Ectodermal cell (in vitro differentiated cells): ENCODE data around the gene ODAD2.

ENCODE experiments used
- H3K27ac ChIP-seq: 2 replicates; pipeline ENCODE4 v1.7.0; 2013; ENCODE audit warnings: mild to moderate bottlenecking, low read depth, low read length; ENCODE audit not compliant: insufficient read depth, poor library complexity, severe bottlenecking
- H3K27me3 ChIP-seq: 2 replicates; pipeline ENCODE4 v1.7.0; 2013; ENCODE audit warnings: mild to moderate bottlenecking, low read length; ENCODE audit not compliant: insufficient read depth, control insufficient read depth, poor library complexity, severe bottlenecking
- H3K36me3 ChIP-seq: one replicate; pipeline ENCODE4 v1.7.0; 2013; ENCODE audit warnings: low read length; ENCODE audit not compliant: control insufficient read depth, insufficient read depth
- H3K4me1 ChIP-seq: one replicate; pipeline ENCODE4 v1.7.0; 2013; ENCODE audit warnings: low read length; ENCODE audit not compliant: control insufficient read depth, insufficient read depth
- H3K4me3 ChIP-seq: 2 replicates; pipeline ENCODE4 v1.7.0; 2013; ENCODE audit warnings: low read depth, low read length, control low read depth; ENCODE audit not compliant: insufficient read depth
- H3K9me3 ChIP-seq: 2 replicates; pipeline ENCODE4 v1.7.0; 2013; ENCODE audit warnings: mild to moderate bottlenecking, low read length, moderate library complexity; ENCODE audit not compliant: control insufficient read depth
- WGBS, 2 experiments: methylation state at CpG; one replicate each; pipeline ENCODE4 v1.1.7; 2013; ENCODE audit warnings: missing lambda C conversion rate in 2 of 2; 5-methylcytosine and 5-hydroxymethylcytosine counted together

The ODAD2 gene

GRCh38 chr10:27784272-27784671, 214.6 kb downstream of the ODAD2 start:
- Histone ChIP-seq H3K4me3 (no peak overlapping the region), H3K27me3 (no peaks in the 10 kb centered on the region), H3K36me3 (no peaks in the 10 kb centered on the region), H3K27ac (no peak overlapping the region), H3K9me3 (no peaks in the 10 kb centered on the region), H3K4me1 (no peaks in the 10 kb centered on the region)
- WGBS, 2 experiments = 94 to 100% methylated on average over 2 of the region's 2 CpGs

DNA sequence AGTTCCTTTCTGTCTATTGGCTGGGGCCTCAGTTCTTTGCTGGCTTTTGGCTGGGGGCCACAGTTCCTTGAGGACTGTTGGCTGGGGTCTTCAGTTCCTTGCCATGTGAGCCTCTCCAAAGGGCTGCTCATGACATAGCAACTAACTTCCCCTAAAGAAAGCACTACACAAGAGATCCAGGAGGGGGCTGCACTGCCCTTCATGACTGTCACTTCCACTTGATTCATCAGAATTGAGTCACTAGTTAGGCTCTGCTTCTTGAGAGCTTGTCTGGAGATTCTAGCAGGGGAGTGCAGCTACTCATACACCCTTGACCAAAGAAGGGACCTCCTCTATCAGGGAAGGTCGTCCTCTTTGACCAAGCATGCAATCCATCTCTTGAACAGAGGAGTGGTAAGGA, 215.2 kb downstream of the ODAD2 start:
- no peaks in the 10 kb centered on the region for H3K36me3 ChIP-seq
- H3K27ac ChIP-seq = no peak overlapping the region
- WGBS, 2 experiments = 45 to 50% methylated on average over 1 of the region's 1 CpG

GRCh38 chr10:27779462-27780015, 219.3 kb downstream of the ODAD2 start:
- Histone ChIP-seq H3K36me3 (no peaks in the 10 kb centered on the region), H3K4me3 (no peak overlapping the region), H3K9me3 (no peaks in the 10 kb centered on the region), H3K27me3 (no peaks in the 10 kb centered on the region), H3K27ac (no peak overlapping the region), H3K4me1 (no peaks in the 10 kb centered on the region)
- 91 to 95% methylated on average over 9 of the region's 9 CpGs for whole genome bisulfite sequencing, 2 experiments

More for the DNA sequence above, 215.2 kb downstream of the ODAD2 start:
- H3K27me3 ChIP-seq = no peaks in the 10 kb centered on the region
- no peaks in the 10 kb centered on the region for H3K9me3 ChIP-seq
- no peaks in the 10 kb centered on the region for H3K4me1 ChIP-seq
- H3K4me3 ChIP-seq = no peak overlapping the region

DNA sequence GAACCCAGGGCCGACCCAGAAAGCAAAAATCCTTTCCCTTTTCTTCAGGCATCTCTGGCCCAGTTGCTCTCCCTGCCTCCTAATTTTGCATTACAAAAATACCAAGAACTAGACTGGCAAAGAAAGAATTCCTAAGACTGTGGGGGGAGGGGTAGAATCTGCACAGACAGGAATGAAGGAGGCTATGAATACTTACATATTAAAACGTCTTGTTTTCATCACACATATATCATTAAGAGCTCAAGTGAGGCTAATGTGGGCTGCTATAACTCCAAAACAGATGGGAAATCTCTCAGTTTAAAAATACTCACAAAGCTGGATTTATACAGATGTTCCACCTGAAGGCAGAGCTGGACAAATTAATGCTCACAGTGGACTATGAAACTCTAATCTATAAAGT, 224.0 kb downstream of the ODAD2 start:
- no peak overlapping the region for H3K27ac ChIP-seq
- WGBS, 2 experiments = 63 to 68% methylated on average over 1 to 2 of the region's 2 CpGs
- no peaks in the 10 kb centered on the region for H3K9me3 ChIP-seq
- no peak overlapping the region for H3K4me3 ChIP-seq
- no peaks in the 10 kb centered on the region for H3K36me3 ChIP-seq
- H3K27me3 ChIP-seq = no peaks in the 10 kb centered on the region
- no peaks in the 10 kb centered on the region for H3K4me1 ChIP-seq

DNA sequence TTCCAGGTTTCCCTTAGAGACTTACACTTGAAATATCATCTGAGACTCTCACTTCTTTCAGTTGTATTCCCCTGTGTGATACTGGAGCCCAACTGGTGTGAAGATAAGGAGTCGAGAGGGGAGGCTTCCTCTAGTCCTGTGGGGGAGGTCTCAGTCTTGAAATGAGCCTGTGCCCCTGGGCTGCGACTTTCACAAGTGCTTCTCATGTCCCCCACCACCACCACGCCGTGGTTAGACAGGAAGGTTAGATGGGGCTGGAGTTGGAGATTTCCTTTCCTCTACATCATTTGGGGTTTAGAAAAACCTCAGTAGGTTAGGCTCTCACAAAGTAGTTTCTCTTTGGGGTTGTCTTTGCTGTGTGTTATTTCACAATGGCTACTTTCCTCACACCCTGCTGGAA, 227.6 kb downstream of the ODAD2 start:
- WGBS, 2 experiments = 86 to 89% methylated on average over 2 to 4 of the region's 4 CpGs
- Histone ChIP-seq H3K27ac (no peak overlapping the region), H3K36me3 (no peaks in the 10 kb centered on the region), H3K27me3 (no peaks in the 10 kb centered on the region), H3K4me3 (no peak overlapping the region), H3K4me1 (no peaks in the 10 kb centered on the region), H3K9me3 (no peaks in the 10 kb centered on the region)

DNA sequence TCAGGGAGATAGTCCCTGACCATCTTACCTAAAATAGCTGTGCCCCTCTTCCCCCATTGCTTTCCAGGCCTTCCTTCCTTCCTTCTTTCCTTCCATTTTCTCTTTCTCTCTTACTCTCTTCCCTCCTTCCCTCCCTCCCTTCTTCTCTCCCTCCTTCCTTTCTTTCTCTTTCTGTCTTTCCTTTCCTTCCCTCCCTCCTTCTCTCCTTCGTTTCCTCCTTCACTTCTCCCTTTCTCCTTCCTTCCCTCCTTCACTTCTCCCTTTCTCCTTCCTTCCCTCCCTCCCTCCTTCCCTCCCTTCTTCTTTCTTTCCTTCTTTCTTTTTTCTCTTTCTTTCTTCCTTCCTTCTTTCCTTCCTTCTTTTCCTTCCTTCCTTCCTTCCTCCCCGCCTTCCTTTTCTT, 228.7 kb downstream of the ODAD2 start:
- H3K27ac ChIP-seq = no peak overlapping the region
- H3K27me3 ChIP-seq = no peaks in the 10 kb centered on the region
- no peaks in the 10 kb centered on the region for H3K36me3 ChIP-seq
- H3K4me1 ChIP-seq = no peaks in the 10 kb centered on the region
- no peak overlapping the region for H3K4me3 ChIP-seq
- 88 to 94% methylated on average over 2 of the region's 2 CpGs for WGBS, 2 experiments
- H3K9me3 ChIP-seq = no peaks in the 10 kb centered on the region
